EL (cell line): ENCODE data around the gene RFXAP.

ENCODE experiments used
- DNase-seq: peaks from one replicate; pipeline ENCODE4 v3.0.0-alpha.2; 2016

Gene RFXAP

DNA sequence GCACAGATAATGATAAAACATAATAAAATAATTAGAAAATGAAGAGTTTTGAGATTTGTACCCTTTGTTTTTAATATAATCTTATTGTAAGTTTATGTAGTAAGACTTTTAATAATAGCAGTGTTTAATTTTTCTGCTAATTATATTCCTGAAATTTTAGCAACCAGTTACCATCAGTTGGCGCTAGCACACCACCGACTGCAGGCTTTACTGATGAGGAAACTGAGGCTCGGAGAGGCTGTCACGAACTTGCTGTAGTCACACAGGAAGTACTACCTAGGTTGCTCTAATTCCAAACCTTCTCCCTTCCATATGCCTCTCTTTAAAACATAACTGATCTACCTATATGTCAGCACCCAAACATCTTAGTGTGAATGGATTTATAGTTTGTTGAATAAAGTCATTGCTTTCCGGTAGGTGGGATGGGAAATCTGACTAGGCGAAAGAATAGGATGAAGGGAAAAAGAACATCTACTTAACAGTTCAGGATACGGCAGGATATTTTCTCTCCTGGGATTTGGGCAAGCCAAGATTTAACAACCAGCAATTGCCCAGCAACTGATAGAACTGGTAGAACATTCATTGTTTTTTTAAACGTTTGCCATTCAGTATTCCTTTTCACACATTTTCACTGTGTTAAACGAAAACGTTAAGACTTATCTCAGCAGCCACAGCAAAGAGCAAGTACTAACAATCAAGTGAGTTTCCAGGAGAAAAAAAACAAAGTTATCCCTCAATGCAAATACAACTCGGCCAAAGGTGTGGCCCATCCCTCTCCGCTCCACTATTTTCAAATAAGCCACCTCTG is 822 bp upstream of the RFXAP start:
- DNase-seq, result no peak

DNA sequence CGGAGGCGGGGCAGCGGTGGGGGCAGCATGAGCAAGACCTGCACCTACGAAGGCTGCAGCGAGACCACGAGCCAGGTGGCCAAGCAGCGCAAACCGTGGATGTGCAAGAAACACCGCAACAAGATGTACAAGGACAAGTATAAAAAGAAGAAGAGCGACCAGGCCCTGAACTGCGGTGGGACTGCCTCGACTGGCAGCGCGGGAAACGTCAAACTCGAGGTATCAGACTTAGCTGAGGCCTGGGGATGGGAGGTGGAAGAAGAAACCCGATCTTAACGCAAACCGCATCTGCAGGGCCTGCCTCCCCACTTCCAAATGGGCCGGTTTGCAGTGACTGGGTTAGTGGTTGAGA is 693 bp downstream of the RFXAP start:
- DNase-seq, result peak; percentile 52

DNA sequence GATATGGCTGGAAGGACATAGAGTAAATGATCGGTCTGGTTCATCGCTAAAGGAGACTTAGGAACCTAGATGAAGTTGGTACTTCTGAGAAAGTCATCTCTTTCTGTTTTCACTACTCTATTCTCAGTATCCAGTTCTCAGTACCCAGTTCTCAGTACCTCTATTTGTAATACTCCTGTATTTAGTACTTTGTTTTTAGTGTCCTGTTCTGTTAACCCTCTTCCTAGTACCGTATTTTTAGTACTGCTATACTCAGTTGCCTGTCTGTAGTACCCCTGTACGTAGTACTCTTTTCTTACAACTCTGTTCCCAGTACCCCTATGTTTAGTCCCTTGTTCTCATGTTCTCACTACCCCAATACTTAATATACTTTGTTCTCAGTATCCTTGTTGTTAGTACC is 1.2 kb downstream of the RFXAP start:
- no peak for DNase-seq

DNA sequence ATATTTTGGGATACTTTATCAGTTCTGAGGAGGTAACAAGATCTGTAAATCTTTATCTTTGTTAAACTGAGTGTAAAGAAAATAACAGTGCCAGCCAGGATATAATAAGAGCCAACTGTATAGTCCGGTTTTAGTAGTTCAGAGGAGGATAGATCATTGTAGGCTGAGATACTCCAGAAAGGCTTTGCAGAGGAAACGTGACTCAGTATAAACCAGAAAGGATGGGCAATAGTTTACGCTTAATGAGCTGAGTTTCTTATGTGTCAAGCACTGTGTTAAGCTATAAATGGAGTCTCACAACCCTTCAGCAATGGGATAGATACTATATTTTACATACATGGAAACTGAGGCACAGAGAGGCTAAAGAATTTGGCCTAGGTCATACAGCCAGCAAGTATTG is 3.8 kb downstream of the RFXAP start:
- DNase-seq, result no peak

DNA sequence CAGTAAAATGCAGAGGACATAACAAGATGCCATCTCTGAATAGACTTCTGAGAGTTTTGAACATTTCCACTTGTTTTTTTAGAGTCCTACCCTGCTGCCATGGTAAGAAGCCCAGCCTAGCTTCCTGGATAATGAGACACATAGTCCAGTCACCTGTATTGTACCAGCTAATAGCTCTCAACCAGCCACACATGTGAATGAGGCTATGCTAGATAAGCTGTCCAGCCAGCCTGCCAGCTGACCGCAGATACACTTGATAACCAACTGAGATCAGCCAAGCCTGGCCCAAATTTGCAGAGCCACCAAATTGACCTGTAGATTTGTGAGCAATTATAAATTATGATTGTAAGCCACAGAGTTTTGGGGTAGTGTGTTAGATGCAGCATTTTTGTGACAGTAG is 10.7 kb downstream of the RFXAP start:
- no peak for DNase-seq

DNA sequence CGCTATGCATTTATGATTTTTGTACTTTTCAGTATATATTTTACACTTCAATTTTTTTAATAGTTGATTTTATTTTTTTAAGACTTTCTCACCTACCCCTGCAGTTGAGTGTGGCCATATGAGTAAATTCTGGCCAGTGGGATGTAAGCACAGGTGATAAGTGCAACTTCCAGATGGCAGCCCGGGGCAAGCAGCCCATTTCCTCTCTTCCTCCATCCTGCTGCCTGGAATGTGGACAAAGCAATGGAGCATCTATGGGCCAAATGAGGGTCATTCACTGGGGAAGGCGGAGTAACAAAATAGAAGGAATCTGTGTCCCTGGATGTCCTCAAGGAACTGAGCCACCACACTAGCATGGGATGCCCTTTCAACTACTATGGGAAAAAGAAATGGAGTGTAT is 12.3 kb downstream of the RFXAP start:
- DNase-seq, result no peak

DNA sequence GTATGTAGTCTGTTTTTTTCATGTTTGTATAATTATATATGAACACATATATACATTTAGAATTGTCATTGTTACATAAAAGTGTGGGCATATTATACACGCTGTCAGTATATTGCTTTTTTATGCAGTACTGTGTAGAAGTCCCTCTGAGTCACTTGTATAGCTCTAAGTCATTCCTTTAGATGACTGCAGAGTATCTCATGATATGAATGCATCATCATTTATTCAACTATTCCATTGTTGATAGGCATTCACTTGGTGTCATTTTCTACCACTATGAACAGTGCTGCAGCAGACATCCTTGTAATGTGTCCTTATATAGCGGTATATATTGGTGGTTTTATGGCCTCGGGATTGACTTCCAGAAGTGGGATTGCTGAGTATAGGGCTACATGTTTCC is 15.3 kb downstream of the RFXAP start:
- no peak for DNase-seq

DNA sequence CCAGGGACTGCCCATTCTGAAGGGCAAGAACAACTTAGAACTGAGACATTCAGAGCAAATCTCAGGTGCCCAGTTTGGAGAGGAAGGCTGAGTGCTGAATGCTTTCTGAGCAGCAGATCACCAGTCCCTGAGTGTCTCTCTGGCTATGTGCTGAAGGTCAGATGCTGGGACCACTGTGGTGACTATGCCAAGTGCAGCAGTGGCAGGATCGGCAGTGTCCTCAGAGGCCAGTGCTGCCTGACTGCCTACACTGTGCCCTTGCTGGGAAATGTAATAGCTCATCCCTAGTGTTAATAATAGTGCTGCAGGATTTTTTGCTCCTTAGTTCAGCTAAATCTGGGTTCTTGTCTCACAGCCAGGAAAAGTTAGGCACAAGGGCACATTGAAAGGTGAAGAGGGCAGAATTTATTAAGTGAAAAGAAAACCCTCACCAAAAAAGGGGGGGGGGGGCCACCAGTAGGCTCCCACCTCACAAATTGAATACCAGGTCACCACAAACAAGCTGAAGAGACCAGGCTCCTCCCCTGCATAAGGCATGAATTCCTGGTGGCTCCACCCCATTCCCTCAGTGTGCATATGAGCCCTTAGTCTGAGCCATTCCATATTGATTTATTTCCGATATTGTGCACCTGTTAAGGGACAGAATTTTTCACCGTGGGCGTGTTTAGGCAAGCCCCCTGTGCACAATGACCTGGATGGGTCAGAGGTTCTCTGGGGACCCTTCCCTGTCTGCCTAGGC is 18.5 kb downstream of the RFXAP start:
- no peak for DNase-seq

DNA sequence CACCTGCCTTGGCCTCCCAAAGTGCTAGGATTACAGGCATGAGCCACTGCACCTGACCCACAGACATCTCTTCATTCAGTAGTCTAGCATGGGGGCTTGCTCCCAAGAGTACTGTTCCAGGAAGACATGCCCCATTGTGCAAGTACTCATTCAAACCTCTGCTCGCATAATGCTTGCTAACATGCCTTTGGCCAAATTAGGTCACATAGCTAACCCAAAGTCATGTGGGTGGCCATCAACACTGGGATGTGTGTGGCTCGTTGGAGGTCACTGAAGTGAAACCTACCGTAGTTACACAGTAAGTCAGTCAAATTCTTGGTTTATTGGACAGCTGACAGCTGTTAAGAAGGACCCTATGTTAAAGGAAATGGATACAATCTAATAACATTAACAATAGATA is 20.3 kb downstream of the RFXAP start:
- DNase-seq, result no peak

DNA sequence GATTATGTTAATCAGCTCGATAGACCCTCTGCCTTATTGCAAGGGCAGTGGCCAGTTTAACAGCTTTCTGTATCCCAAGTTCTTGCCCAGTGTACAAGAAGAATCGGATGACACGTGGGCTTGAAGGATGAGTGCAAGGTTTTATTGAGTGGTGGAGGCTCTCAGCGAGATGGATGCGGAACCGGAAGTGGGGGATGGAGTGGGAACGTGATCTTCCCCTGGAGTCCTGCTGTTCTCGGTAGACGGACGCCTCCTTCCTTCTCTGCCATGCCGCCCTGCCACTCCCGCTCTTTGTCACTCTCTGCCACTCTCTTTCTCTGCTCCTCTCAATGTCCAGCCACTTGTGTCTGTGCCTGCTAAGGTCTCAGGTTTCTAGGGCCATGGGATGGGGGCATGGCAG is 21.0 kb downstream of the RFXAP start:
- no peak for DNase-seq

DNA sequence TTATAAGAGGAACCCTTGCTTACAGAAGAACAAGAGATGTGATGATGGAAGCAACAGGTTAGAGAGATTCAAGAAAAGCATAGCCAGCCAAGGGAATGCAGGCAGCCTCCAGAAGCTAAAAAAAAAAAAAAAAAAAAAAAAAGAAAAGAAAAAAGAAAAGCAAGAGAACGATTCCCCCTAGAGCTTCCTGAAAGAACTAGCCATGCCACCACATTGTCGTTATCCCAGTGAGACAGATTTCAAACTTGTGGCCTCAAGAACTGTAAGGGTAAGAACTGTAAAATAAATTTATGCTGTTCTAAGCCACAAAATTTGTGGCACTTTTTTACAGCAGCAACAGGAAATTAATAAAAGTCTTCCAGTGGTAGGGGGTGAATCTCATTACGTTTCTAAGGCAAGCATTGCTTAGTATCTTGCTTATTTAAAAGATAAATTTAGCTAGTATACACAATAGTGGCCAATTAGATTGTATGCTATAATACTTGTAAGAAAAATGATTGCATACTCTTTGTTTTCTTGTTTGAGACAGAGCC is 21.8 kb downstream of the RFXAP start:
- DNase-seq, result no peak

DNA sequence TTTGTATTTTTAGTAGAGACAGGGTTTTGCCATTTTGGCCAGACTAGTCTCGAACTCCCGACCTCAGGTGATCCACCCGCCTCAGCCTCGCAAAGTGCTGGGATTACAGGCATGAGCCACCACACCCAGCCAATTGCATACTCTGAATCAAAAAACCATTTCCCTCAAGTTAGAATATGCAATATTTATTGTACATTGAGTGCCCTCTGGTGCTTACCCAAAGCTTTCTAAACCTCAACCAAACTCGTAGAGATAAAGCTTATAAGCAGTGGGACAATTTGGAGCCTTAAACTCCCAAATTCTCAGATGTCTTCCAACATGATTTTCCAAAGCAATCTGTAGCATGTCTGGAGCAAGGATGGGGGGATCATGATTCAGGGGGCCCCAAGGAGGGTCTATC is 22.4 kb downstream of the RFXAP start:
- DNase-seq, result no peak

DNA sequence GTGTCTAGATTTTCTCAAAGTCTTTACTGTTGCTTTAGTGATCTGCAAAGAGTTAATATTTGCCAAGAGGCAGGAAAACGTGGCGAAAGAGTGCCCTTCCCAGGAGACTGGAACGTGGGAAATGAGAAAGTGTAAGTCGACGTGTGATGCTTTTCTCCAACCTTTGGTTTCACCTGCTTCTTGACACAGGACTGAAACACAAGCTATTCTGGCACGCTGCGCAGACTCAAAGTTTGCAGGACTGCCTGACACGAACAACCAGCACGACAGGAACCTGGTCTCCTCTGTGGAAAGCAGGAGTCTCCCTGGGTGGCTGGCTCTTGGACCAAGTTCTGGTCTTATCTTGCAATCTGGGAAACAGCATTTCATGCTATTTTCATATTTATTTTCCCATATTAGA is 28.6 kb downstream of the RFXAP start:
- no peak for DNase-seq

DNA sequence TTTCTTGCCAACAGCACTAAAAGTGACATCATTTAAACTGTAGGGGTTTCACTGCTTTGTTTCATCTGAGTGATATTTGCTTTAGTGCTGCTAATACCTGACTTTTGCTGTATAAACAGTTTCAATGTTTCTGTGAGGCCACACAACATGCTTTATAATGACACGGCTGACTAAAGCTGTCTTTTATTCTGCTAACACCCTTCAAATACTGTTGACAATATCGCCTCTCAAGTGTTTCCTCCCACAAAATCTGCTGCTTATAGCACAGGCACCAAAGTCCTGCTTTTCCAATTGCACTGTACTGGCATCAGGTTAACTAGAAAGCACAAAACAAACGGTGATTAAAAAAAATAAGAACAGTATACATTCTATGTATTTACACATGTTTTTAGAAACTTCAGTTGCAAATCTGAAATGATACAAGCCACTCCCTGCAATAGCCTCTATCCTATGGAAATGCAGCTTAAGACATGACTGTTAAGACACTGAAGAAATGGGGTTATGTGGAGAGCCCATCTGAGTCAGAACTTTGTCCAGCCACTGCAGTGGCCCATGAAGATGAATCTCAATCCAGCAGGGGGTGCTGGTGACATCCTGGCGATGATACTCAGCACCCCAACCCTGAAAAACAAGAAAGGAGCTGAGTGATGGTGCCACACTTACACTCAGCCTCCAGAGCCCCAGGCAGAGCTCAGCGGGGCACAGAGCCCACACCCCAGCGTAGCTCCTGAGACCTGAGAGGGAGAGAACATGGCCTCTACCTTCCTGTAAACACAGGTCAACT is 29.4 kb downstream of the RFXAP start:
- DNase-seq, result no peak

DNA sequence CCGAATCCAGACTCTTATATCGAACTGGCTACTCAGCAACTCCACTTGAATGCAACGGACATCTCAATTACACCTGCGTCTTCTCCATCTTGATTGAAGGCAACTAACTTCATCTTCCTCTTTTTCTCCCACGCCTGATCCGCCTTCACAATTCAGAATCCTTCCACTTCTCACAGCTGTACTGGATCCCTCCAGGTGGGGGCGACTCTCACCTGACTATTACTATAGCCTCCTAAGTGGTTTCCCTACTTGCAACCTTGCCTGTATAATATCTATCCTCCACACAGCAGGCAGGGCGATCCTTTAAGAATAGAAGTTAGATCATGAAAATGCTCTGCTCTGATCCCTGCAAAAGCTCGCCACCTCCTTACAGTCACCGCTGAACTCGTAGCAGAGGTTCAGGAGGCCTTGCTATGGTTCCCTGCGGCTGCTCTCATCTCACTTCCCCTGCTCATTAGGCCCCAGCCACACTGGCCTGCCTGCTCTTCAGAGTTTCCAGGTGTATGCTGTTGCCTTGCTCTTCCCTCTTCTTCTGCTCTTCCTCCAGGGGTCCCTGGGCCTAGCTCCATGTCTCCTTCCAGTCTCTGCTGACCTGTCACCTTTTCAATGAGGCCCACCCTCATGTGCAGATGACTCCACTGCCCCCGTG is 31.9 kb downstream of the RFXAP start:
- peak; percentile 11 for DNase-seq

DNA sequence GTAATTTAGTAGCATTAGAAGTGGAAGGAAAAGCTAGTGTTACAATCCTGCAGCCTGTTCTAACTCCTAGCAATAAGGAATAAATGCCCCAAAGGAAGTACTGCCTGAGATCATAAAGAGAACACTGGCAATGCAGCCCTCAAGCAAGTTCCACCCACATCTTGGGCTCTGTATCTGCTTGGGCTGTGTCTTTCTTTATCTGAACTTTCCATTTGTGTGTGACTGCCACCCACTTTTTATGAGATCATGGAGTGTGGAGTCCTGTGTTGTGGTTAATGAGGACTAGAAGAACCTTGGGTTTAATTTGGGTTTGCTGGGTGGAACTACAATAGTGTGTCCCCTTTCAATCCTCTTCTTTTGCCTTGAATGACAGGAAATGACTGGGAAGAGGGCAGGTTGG is 38.2 kb downstream of the RFXAP start:
- DNase-seq, result no peak

DNA sequence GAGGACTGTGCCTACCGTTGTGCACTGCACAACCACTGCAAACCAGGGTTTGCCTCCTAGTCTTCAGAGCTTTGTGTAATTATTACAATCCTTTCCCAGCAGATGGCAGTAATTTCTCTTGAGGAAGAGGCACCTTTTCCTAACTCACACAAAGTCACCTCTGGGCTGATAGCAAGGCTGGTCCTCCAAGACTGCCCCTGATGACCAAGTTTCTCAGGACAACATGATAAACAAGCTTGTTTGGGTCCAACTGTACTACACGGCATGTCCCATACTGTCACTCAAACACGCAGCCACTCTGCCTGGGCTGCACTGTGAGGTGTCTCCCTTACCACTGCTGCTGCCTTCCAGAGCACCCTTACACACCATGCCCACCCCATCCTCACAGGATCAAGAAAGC is 39.3 kb downstream of the RFXAP start:
- peak; percentile 53 for DNase-seq

DNA sequence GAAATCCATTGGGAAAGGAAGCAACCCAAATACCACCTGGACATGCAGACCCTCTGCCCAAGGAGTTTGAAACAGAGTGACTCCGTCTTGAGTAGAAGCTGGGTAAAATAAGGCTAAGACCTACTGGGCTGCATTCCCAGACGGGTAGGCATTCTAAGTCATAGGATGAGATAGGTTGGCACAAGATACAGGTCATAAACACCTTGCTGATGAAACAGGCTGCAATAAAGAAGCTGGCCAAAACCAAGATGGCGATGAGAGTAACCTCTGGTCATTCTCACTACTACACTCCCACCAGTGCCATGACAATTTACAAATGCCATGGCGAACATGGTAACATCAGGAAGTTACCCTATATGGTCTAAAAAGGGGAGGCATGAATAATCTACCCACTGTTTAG is 40.2 kb downstream of the RFXAP start:
- DNase-seq, result no peak

DNA sequence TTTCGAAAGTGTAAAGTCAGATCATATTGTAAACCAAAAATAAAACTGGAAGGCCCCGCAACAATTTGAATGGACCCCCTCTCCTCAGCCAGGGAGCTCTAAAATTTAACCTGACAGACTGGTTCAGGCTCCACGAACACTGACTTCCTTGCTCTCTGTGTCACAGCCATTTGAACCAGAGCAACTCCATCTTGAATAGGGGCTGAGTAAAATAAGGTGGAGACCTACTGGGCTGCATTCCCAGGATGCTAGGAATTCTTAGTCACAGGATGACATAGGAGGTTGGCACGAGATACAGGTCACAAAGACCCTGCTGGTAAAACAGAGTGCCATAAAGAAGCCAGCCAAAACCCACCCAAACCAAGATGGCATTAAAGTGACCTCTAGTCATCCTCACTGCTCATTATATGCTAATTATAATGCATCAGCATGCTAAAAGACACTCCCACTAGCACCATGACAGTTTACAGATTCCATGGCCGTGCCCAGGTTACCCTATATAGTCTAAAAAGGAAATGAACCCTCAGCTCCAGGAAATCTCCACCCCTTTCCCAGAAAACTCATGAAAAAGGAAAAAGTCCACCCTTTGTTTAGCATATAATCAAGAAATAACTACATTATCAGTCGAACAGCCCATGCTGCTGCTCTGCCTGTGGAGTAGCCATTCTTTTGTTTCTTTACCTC is 43.1 kb downstream of the RFXAP start:
- peak; percentile 43 for DNase-seq

DNA sequence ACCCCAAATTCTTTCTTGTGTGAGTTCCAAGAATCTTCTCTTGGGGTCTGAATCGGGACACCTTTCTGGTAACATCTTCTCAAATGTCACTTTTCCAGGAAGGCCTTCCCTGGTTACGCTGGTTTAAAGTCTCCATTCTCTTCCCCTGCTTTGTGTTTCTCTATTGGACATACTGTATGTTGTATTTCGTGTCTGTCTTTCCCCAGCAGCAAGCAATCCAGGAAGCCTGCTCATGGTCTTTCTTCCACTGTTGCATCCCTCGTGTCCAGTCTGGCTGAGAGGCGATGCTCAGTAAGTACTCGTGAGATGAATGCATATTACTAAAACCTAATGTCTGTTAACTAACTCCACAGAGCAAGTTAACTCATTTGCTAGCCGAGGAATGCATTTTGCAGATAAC is 43.7 kb downstream of the RFXAP start:
- no peak for DNase-seq

DNA sequence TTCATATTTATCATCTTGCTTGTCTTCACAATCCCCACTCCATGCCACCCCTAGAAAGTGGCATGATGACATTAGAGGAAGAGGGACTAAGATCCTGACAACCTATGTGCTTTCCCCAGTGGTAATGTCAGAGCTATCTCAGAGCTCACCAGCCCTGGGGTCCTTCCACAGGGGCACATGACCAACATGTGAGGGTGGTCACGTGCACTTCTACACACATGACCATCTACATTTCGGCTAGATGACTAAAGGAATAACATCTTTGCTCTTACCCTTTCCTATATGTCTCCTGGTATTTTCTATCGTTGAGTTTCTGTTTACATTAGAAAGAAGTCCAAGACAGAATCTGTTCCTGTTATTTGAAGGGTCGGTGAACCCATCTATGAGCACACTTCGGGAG is 46.2 kb downstream of the RFXAP start:
- DNase-seq, result no peak

DNA sequence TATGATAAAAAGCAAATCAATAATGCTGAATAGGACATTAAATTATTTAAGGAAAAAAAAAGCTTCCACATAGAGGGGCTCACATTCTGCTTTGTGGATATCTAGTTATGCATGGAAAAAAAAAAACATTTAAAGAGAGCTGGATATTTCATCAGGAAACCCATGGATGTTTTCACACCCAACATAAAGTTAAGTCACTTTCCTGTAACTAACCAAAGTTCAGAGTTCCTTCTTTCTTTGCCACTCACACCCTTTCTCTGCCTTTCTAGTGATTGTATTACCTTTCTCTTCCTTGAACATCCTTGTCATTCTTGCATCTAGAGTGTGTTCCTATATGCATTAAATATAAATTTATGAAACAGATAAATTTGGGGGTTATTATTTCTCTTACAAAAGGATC is 47.2 kb downstream of the RFXAP start:
- no peak for DNase-seq
